IMR-90 (cell line): Measurements from ENCODE around the gene CCDC194. TPM values are rescaled to one million over a fixed set of nuclear protein-coding genes. Genes with fewer than 3 reads are reported as not detected.

ENCODE experiments used
- ATAC-seq: fragments of 200-7000 bp; cut with Tn5 transposase; 2 replicates; pipeline ENCODE4 v1.9.1; 2020; ENCODE audit warnings: low read depth, mild to moderate bottlenecking, moderate library complexity
- BruUV-seq: library from RNA; stranded (reverse); fragments of 400-500 nt; replicated peaks from 2 replicates; lab custom pipeline; 2021; lab: Mats Ljungman, UMichigan
- CTCF ChIA-PET: fragments of 300-600 bp; formaldehyde crosslinking; extraction: SDS; loops from one replicate; lab custom pipeline; 2021; ENCODE audit warnings: antibody characterized with exemption; lab: Yijun Ruan, JAX
- POLR2A ChIA-PET: fragments of 300-600 bp; sonication (Branson Sonifier 250); formaldehyde crosslinking; loops from one replicate; lab custom pipeline; 2022; ENCODE audit warnings: antibody characterized with exemption; ENCODE audit not compliant: unreplicated experiment; lab: Charles Lee
- DNase-seq: peaks from one replicate; pipeline ENCODE4 v3.0.0; 2013
- H2AFZ ChIP-seq: replicated peaks from 2 replicates; pipeline ENCODE3; 2013; ENCODE audit warnings: low read length, mild to moderate bottlenecking; ENCODE audit not compliant: poor library complexity
- H2AK5ac ChIP-seq: 2 replicates; pipeline ENCODE4 v1.6.1; 2013; ENCODE audit warnings: low read depth, low read length, inconsistent platforms
- H2AK9ac ChIP-seq: replicated peaks from 2 replicates; pipeline ENCODE3; 2013; ENCODE audit warnings: mild to moderate bottlenecking, low read depth, low read length, moderate library complexity; ENCODE audit not compliant: poor library complexity
- H2BK120ac ChIP-seq: 2 replicates; pipeline ENCODE4 v1.6.1; 2013; ENCODE audit warnings: low read depth, low read length, inconsistent platforms
- H2BK15ac ChIP-seq: 3 replicates; pipeline ENCODE4 v1.6.1; 2013; ENCODE audit warnings: low read depth, low read length, inconsistent platforms
- H2BK20ac ChIP-seq: 2 replicates; pipeline ENCODE4 v1.6.1; 2013; ENCODE audit warnings: low read depth, mild to moderate bottlenecking, inconsistent platforms, low read length, moderate library complexity
- H2BK5ac ChIP-seq: 2 replicates; pipeline ENCODE4 v1.6.1; 2013; ENCODE audit warnings: mild to moderate bottlenecking, low read depth, low read length, inconsistent platforms; ENCODE audit not compliant: poor library complexity, severe bottlenecking
- H3K14ac ChIP-seq: replicated peaks from 2 replicates; pipeline ENCODE4 v1.6.1; 2013; ENCODE audit warnings: low read depth, low read length, inconsistent platforms
- H3K18ac ChIP-seq: 2 replicates; pipeline ENCODE4 v1.6.1; 2013; ENCODE audit warnings: low read depth, low read length, control low read depth
- H3K23ac ChIP-seq: 2 replicates; pipeline ENCODE4 v1.6.1; 2013; ENCODE audit warnings: low read depth, low read length, inconsistent platforms
- H3K27ac ChIP-seq: 2 replicates; pipeline ENCODE4 v1.5.1; 2013; ENCODE audit warnings: mild to moderate bottlenecking, control low read depth, low read length; ENCODE audit not compliant: insufficient read depth
- H3K27me3 ChIP-seq: 2 replicates; pipeline ENCODE4 v1.6.1; 2013; ENCODE audit warnings: low read length; ENCODE audit not compliant: control insufficient read depth, insufficient read depth
- H3K36me3 ChIP-seq: 2 replicates; pipeline ENCODE4 v1.6.1; 2013; ENCODE audit warnings: low read length, mixed read lengths; ENCODE audit not compliant: control insufficient read depth, insufficient read depth
- H3K4ac ChIP-seq: 2 replicates; pipeline ENCODE4 v1.6.1; 2013; ENCODE audit warnings: low read depth, low read length, inconsistent platforms
- H3K4me1 ChIP-seq: 2 replicates; pipeline ENCODE4 v1.6.1; 2013; ENCODE audit warnings: low read length, mixed read lengths; ENCODE audit not compliant: control insufficient read depth, insufficient read depth
- H3K4me2 ChIP-seq: 2 replicates; pipeline ENCODE4 v1.6.1; 2013; ENCODE audit warnings: low read depth, mild to moderate bottlenecking, control low read depth, low read length, moderate library complexity
- H3K4me3 ChIP-seq: 2 replicates; pipeline ENCODE4 v1.5.1; 2013; ENCODE audit warnings: low read depth, mild to moderate bottlenecking, control low read depth, low read length, moderate library complexity; ENCODE audit not compliant: insufficient read depth
- H3K56ac ChIP-seq: 2 replicates; pipeline ENCODE4 v1.6.1; 2013; ENCODE audit warnings: low read length, inconsistent platforms; ENCODE audit not compliant: insufficient read depth; ENCODE audit errors: extremely low read depth
- H3K79me1 ChIP-seq, 2 experiments: 2 replicates each; pipeline ENCODE4 v1.6.1; 2013; ENCODE audit warnings: low read length in 2 of 2, inconsistent platforms in 1 of 2, low read depth in 1 of 2
- H3K9ac ChIP-seq: 2 replicates; pipeline ENCODE4 v1.6.1; 2013; ENCODE audit warnings: low read depth, low read length, control low read depth
- H3K9me1 ChIP-seq: 2 replicates; pipeline ENCODE4 v1.6.1; 2013; ENCODE audit warnings: low read length, inconsistent platforms; ENCODE audit not compliant: insufficient read depth
- H3K9me3 ChIP-seq: 2 replicates; pipeline ENCODE4 v1.6.1; 2013; ENCODE audit warnings: low read length; ENCODE audit not compliant: control insufficient read depth, insufficient read depth
- H4K20me1 ChIP-seq: 2 replicates; pipeline ENCODE4 v1.6.1; 2013; ENCODE audit warnings: low read length, inconsistent platforms; ENCODE audit not compliant: insufficient read depth
- H4K5ac ChIP-seq: 2 replicates; pipeline ENCODE4 v1.6.1; 2013; ENCODE audit warnings: mild to moderate bottlenecking, low read depth, low read length, control low read depth
- H4K8ac ChIP-seq, 2 experiments: 2 replicates each; pipeline ENCODE4 v1.6.1; 2013; ENCODE audit warnings: low read depth in 2 of 2, low read length in 2 of 2, control low read depth in 1 of 2, inconsistent platforms in 1 of 2
- H4K91ac ChIP-seq: 2 replicates; pipeline ENCODE4 v1.6.1; 2013; ENCODE audit warnings: low read depth, low read length, inconsistent platforms; ENCODE audit not compliant: insufficient read depth
- BHLHE40 ChIP-seq: fragments of 150-350 bp; IDR thresholded peaks from 2 replicates; pipeline ENCODE4 v1.6.1; 2016; ENCODE audit warnings: mild to moderate bottlenecking, low read depth, low read length
- FOS ChIP-seq: fragments of 150-350 bp; IDR thresholded peaks from 2 replicates; pipeline ENCODE4 v1.6.1; 2016; ENCODE audit warnings: low read depth, low read length
- MAFK ChIP-seq: IDR thresholded peaks from 2 replicates; pipeline ENCODE4 v1.6.1; 2012; ENCODE audit warnings: low read depth, low read length, improper control_type of control experiment
- MAZ ChIP-seq: IDR thresholded peaks from 2 replicates; pipeline ENCODE4 v1.6.1; 2012; ENCODE audit warnings: low read depth, mild to moderate bottlenecking, low read length, improper control_type of control experiment, moderate library complexity, borderline replicate concordance
- MXI1 ChIP-seq: IDR thresholded peaks from 2 replicates; pipeline ENCODE4 v1.6.1; 2012; ENCODE audit warnings: low read depth, mild to moderate bottlenecking, low read length, moderate library complexity, borderline replicate concordance
- NFE2L2 ChIP-seq: fragments of 150-350 bp; IDR thresholded peaks from 2 replicates; pipeline ENCODE4 v1.6.1; 2016; ENCODE audit warnings: low read depth, mild to moderate bottlenecking, low read length
- RAD21 ChIP-seq: IDR thresholded peaks from 2 replicates; pipeline ENCODE4 v1.6.1; 2012; ENCODE audit warnings: low read length, improper control_type of control experiment
- RCOR1 ChIP-seq: IDR thresholded peaks from 2 replicates; pipeline ENCODE4 v1.6.1; 2012; ENCODE audit warnings: mild to moderate bottlenecking, low read length, improper control_type of control experiment; ENCODE audit not compliant: insufficient replicate concordance
- RFX5 ChIP-seq: IDR thresholded peaks from 2 replicates; pipeline ENCODE4 v1.8.0; 2012; ENCODE audit warnings: low read depth, mild to moderate bottlenecking, low read length, moderate library complexity
- SMC3 ChIP-seq: fragments of 150-350 bp; IDR thresholded peaks from 2 replicates; pipeline ENCODE4 v1.6.1; 2016; ENCODE audit warnings: low read depth, mild to moderate bottlenecking, antibody characterized with exemption, low read length, moderate library complexity
- WGBS, 2 experiments: methylation state at CpG; one replicate each; pipeline versions ENCODE4 v1.1.5 to v1.1.7; 2013; ENCODE audit warnings: missing lambda C conversion rate in 2 of 2; ENCODE audit not compliant: insufficient read length in 1 of 2; ENCODE audit errors: extremely low coverage in 2 of 2; 5-methylcytosine and 5-hydroxymethylcytosine counted together
- dilution Hi-C: fragments of 300-500 bp; cut with HindIII; formaldehyde crosslinking; loops from one replicate; pipeline ENCODE4 v1.14.3; 2018; ENCODE audit warnings: low sequenced_read_pairs; ENCODE audit not compliant: unreplicated experiment
- in situ Hi-C: fragments of 300-500 bp; cut with MboI; formaldehyde crosslinking; loops from 3 replicates; pipeline ENCODE4 v1.14.3; 2019; ENCODE audit warnings: low sequenced_read_pairs, inconsistent platforms, mixed read lengths
- intact Hi-C: fragments of 100-400 bp; cut with micrococcal nuclease; formaldehyde crosslinking; loops from 2 replicates; pipeline ENCODE4 v1.10.0; 2022
- polyA plus RNA-seq, 3 experiments: library from polyadenylated mRNA; depleted of rRNA; stranded (reverse); fragments of >200 nt; gene quantifications; 2 replicates each; pipeline ENCODE4 v1.2.3, GENCODE V29; 2012; ENCODE audit warnings: low replicate concordance in 1 of 3
- total RNA-seq: library from RNA; depleted of rRNA; stranded (reverse); fragments of >200 nt; gene quantifications from 2 replicates; pipeline ENCODE4 v1.2.3, GENCODE V29; 2012
- TF ChIP-seq, protein P1 (sequence below): conservative IDR thresholded peaks from 2 replicates; pipeline ENCODE4 v1.5.1; 2012; ENCODE audit warnings: mild to moderate bottlenecking, low read depth, low read length, improper control_type of control experiment
- TF ChIP-seq, protein P2 (sequence below): fragments of 150-350 bp; IDR thresholded peaks from 2 replicates; pipeline ENCODE4 v1.6.1; 2017; ENCODE audit warnings: mild to moderate bottlenecking, antibody characterized with exemption, low read length, low read depth
- TF ChIP-seq, protein P3 (sequence below): fragments of 150-350 bp; IDR thresholded peaks from 2 replicates; pipeline ENCODE4 v1.6.1; 2016; ENCODE audit warnings: low read depth, mild to moderate bottlenecking, low read length, moderate library complexity, borderline replicate concordance

Gene CCDC194
- total and polyA plus RNA-seq, 2 of the 4 experiments (the other 2 are of a cell fraction) = not detected

DNA sequence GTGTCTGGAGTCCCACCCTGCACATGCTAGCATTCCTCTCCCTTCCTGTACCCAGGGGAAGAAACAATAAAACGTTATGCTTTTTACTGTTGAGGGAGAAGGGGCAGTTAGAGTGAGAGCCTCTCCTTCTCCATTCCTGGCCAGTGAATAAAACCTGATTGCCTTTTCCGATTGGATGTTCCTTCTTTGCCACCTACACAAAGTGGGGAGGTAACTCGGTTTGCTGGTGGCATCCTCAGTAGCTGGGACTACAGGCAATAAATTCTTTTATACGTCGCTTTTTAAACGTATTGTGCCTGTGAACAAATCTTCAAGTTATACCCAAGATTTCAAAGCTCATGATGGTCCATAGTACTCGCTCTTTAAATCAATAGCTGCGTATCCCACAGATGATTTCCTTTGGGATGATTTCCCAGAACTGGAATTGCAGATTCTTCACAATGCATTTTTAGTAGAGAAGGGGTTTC lies 25.2 kb upstream of the CCDC194 start:
- POLR2A ChIA-PET = interaction anchor here (0.6 kb wide), 1 partner anchor 92 kb away, joined by 15 read pairs; no protein-coding TSS in a partner anchor
- Histone ChIP-seq H2AK9ac (peak overlapping the region; percentile 75), H4K20me1 (no peaks in the 10 kb centered on the region), H2BK120ac (no peak overlapping the region), H3K36me3 (peaks cover 5% of the 10 kb centered on the region; the same call in 1 of the 2 replicates), H3K9me1 (peaks cover 7% of the 10 kb centered on the region; the same call in 1 of the 2 replicates), H3K27ac (peak overlapping the region; percentile 68), H2BK5ac (peak overlapping the region; percentile 80), H3K4me3 (peak overlapping the region; percentile 49), H2BK20ac (no peak overlapping the region), H2AK5ac (peak overlapping the region; percentile 65), H2BK15ac (no peak overlapping the region), H4K8ac (peak overlapping the region; percentile 89 to 94), H3K18ac (peak overlapping the region; percentile 11; the same call in 1 of the 2 replicates), H3K56ac (peak overlapping the region; percentile 41; the same call in 1 of the 2 replicates), H3K4ac (peak overlapping the region; percentile 60), H3K23ac (peak overlapping the region; percentile 30; the same call in 1 of the 2 replicates), H3K79me1 (peaks cover 5 to 12% of the 10 kb centered on the region in 2 experiments; a peak in 3 of 4 replicates), H3K9me3 (no peaks in the 10 kb centered on the region), H3K4me1 (peaks cover 4% of the 10 kb centered on the region; the same call in 1 of the 2 replicates), H4K5ac (peak overlapping the region; percentile 69), H4K91ac (peak overlapping the region; percentile 53), H3K14ac (peak overlapping the region; percentile 83), H3K27me3 (0 out of 2 replicates have a peak, but pooled peaks cover 1% of the 10 kb centered on the region), H3K4me2 (peak overlapping the region; percentile 71), H3K9ac (peak overlapping the region; percentile 70), H2AFZ (peak overlapping the region; percentile 99)
- in situ Hi-C loops (no loop called here), intact Hi-C loops (no loop called here), dilution Hi-C loops (no loop called here)
- WGBS, 2 experiments = 24% methylated on average over 5 of the region's 8 CpGs; no CpG with 5 or more reads in 1 of the 2 experiments
- CTCF ChIA-PET = interaction anchor here (0.6 to 0.7 kb wide), 2 partner anchors 9 to 27 kb away, joined by 3 to 4 read pairs; no protein-coding TSS in a partner anchor
- BruUV-seq = no TSS peak
- no peak for TF ChIP-seq NFE2L2
- no peak for TF ChIP-seq MAFK
- no peak for TF ChIP-seq MXI1
- TF ChIP-seq RFX5 = no peak
- TF ChIP-seq RAD21 = no peak
- TF ChIP-seq, protein P1, sequence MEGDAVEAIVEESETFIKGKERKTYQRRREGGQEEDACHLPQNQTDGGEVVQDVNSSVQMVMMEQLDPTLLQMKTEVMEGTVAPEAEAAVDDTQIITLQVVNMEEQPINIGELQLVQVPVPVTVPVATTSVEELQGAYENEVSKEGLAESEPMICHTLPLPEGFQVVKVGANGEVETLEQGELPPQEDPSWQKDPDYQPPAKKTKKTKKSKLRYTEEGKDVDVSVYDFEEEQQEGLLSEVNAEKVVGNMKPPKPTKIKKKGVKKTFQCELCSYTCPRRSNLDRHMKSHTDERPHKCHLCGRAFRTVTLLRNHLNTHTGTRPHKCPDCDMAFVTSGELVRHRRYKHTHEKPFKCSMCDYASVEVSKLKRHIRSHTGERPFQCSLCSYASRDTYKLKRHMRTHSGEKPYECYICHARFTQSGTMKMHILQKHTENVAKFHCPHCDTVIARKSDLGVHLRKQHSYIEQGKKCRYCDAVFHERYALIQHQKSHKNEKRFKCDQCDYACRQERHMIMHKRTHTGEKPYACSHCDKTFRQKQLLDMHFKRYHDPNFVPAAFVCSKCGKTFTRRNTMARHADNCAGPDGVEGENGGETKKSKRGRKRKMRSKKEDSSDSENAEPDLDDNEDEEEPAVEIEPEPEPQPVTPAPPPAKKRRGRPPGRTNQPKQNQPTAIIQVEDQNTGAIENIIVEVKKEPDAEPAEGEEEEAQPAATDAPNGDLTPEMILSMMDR = no peak
- TF ChIP-seq SMC3 = no peak
- no peak for TF ChIP-seq BHLHE40
- TF ChIP-seq FOS = no peak
- no peak for TF ChIP-seq RCOR1
- TF ChIP-seq, protein P2, sequence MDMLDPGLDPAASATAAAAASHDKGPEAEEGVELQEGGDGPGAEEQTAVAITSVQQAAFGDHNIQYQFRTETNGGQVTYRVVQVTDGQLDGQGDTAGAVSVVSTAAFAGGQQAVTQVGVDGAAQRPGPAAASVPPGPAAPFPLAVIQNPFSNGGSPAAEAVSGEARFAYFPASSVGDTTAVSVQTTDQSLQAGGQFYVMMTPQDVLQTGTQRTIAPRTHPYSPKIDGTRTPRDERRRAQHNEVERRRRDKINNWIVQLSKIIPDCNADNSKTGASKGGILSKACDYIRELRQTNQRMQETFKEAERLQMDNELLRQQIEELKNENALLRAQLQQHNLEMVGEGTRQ = no peak
- no peak for TF ChIP-seq MAZ
- TF ChIP-seq, protein P3, sequence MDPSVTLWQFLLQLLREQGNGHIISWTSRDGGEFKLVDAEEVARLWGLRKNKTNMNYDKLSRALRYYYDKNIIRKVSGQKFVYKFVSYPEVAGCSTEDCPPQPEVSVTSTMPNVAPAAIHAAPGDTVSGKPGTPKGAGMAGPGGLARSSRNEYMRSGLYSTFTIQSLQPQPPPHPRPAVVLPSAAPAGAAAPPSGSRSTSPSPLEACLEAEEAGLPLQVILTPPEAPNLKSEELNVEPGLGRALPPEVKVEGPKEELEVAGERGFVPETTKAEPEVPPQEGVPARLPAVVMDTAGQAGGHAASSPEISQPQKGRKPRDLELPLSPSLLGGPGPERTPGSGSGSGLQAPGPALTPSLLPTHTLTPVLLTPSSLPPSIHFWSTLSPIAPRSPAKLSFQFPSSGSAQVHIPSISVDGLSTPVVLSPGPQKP = no peak
- DNase-seq = no peak
- no peak for ATAC-seq
